HG02870 (cell line): ENCODE results near the gene FGFBP2.

Source experiments
- ATAC-seq: cut with Tn5 transposase; IDR thresholded peaks from one replicate; pipeline ENCODE4 v1.9.1; 2021; ENCODE audit warnings: mild to moderate bottlenecking, moderate library complexity; ENCODE audit not compliant: unreplicated experiment

The FGFBP2 gene, protein sequence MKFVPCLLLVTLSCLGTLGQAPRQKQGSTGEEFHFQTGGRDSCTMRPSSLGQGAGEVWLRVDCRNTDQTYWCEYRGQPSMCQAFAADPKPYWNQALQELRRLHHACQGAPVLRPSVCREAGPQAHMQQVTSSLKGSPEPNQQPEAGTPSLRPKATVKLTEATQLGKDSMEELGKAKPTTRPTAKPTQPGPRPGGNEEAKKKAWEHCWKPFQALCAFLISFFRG

DNA sequence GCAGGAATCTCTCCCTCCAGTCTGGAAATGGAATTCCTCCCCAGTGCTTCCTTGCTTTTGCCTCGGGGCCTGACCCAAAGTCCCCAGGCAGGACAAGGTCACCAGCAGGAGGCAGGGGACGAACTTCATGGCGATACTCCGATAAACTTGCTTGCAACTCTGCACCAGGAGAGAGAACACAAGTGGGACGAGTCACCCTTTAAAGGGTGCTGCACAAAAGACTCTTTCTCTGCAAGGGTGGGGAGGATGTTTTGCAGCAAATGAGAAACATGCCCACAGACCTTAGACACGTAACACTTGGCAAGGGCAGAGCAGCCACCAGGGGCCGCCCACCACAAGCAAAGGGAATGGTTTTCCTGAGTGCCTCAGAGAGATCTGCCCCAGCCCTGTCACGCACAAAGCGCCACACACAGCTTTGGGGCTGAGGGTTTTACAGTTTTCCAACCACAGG is at the start of gene FGFBP2:
FGFBP2 (minus strand) TSS at position 175 of the 451 bp plus-strand sequence; CDS start at position 129, 46 bp downstream.
- peak; percentile 33 for ATAC-seq

DNA sequence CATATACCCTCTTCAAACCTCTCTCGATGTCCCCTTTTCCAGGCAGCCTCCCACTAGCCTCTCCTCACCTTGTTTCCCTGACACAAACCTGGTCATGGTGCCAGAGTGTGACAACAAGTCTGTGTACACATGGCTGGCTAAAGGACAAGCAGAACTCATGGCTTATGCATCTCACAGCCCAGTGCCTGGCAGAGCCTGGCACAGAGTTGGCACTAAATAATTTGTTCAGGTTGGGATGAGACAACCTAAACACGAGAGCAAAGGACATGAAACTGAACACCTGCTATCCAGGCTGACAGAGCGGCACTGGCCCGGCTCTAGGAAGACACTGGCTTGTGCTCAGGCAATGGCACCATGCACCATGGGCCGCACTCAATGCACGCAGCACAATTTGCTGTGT is 48.2 kb upstream of the FGFBP2 start:
- ATAC-seq: no peak

GRCh38 chr4:16009153-16009552 is 46.2 kb upstream of the FGFBP2 start:
- ATAC-seq: no peak

- no peak for ATAC-seq
These were observed 44.6 kb upstream of the FGFBP2 start for GRCh38 chr4:16007471-16008095.

DNA sequence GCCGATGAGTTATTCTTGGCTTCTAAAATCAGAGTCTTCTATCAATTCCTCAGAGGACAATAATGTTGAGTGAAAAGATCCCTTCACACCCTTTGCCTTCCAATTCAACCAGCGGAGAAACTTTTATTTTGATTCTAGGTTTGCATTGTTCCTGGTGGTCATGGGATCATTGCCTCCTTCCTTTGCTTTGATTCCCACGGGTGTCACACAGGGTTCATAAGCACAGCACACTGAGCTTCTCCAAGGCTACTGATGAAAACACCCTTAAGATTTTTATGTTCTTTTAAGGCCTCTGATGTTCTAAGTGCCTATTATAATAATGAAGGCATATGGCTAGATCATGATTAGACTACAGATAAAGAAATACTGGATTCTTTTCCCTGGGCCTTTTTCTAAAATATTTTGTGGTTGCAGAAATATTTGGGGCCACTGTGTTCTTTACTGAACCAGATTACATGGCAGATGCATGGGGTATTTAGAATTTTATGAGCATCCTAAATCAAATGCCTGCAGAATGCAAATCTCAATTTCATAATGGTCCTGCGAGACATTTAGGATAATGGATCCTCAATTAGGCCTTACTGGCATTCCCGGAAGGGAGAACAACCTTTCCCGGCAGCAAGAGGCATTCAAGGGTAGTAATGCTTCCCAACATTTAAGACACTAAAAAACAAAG is 43.9 kb upstream of the FGFBP2 start:
- no peak for ATAC-seq

DNA sequence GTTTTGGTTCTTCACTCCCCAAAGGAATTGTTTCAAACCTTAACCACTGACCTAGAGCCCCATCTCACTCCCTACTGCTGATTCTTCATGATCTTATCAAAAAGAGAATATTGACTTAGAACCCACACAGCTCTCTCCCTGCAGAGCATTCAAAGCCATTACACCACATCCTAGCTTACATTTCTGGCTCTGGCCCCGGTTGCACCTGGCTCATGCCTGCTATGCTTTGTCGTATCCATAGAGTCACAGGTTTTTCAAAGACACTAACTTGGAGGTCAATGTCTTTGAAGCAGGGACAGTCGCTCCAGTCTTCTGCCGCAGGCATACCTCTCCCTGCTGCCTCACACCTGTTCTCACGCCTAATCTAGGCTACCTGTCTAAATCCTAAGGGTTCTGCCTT is 42.7 kb upstream of the FGFBP2 start:
- no peak for ATAC-seq

DNA sequence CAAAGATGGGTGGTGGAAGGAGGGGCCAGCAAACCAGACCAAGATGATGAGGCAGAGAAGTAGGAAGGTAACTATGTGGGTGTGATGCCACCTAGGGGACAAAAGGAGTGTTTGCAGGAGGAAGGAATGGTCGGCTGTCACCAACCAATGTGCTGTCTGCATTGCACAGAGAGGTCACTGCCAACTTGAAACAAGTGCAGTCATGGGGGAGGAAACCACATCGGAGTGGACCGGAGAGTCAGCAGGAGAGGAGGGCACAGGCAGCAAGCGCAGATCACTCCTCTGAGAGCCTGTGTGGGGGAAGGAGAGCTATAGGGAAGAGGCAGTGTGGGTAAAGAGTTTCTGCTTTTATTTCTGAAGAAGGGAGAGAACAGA is 38.5 kb upstream of the FGFBP2 start:
- peak; percentile 93 for ATAC-seq

- ATAC-seq: no peak
These were observed 37.9 kb upstream of the FGFBP2 start for GRCh38 chr4:16000708-16001483.

- ATAC-seq: peak; percentile 56
These were observed 33.8 kb upstream of the FGFBP2 start for GRCh38 chr4:15996773-15997172.

GRCh38 chr4:15995826-15996225 is 32.9 kb upstream of the FGFBP2 start:
- ATAC-seq: no peak

DNA sequence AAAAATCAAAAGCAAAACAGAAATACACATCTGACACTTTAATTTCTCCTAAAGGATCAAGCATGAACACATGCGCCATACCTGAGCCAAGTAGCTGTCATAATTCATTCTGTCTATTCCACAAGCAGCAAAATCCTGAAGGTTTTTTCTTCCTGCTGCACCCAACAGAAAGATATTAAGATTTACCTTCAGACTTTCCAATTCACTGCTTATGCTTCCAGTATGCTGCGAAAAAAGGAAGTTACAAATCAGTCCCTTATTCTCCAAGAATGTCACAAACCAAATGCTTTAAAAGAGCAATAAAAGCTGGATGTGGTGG is 29.2 kb upstream of the FGFBP2 start:
- ATAC-seq: no peak

GRCh38 chr4:15990570-15991285 is 27.8 kb upstream of the FGFBP2 start:
- ATAC-seq: no peak

DNA sequence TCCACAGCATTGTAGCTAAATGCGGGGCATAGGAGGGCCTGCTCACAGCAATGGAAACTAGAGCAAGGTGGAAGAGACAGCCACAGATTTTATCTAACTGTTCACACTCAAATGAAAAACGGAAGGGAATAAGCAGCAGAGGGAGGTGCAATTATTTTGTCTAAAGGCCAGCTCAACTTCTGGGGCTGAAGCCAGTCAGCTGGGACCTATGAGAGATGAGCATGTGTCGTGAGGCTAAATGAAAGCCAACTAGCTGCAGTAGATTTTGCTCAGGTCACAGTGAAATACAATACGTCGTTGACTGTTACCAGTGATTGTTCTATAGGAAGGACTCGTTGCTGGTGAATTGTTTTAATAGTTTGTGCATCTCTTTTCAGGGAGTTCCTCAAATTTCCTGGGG is 26.4 kb upstream of the FGFBP2 start:
- ATAC-seq: no peak

- ATAC-seq: no peak
These were observed 25.2 kb upstream of the FGFBP2 start for GRCh38 chr4:15988222-15988621.

GRCh38 chr4:15986907-15987306 is 23.9 kb upstream of the FGFBP2 start:
- ATAC-seq: no peak

DNA sequence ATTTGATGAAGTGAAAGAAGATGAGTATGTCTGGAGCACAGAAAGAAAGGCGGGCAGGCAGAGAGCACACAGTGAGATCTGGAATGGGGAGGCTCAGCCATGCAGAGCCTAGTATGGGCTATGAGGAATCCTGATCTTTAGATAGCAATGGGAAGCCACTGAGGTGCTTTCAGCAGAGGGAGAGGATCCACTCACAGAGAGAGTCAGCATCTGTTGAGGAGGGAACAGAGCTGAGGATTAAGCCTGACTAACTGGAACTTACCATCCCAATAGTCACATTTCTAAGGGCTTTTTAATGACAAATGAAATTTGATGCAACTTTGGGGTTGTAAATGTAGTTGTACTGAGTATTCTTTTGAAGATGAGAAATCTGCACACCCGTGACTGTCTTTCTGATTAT is 20.6 kb upstream of the FGFBP2 start:
- ATAC-seq: no peak

- no peak for ATAC-seq
These were observed 20.0 kb upstream of the FGFBP2 start for GRCh38 chr4:15982842-15983524.

- no peak for ATAC-seq
These were observed 13.8 kb upstream of the FGFBP2 start for GRCh38 chr4:15976456-15977447.
